Measurements from ENCODE around the gene BRF1. TPM values are rescaled to one million over a fixed set of nuclear protein-coding genes. Genes with fewer than 3 reads are reported as not detected.
"Not testable (repeated sequence)": the region's sequence is repeated elsewhere in the genome, so short reads cannot be mapped to it uniquely, and the experiment has no call there.

Gene BRF1, protein sequence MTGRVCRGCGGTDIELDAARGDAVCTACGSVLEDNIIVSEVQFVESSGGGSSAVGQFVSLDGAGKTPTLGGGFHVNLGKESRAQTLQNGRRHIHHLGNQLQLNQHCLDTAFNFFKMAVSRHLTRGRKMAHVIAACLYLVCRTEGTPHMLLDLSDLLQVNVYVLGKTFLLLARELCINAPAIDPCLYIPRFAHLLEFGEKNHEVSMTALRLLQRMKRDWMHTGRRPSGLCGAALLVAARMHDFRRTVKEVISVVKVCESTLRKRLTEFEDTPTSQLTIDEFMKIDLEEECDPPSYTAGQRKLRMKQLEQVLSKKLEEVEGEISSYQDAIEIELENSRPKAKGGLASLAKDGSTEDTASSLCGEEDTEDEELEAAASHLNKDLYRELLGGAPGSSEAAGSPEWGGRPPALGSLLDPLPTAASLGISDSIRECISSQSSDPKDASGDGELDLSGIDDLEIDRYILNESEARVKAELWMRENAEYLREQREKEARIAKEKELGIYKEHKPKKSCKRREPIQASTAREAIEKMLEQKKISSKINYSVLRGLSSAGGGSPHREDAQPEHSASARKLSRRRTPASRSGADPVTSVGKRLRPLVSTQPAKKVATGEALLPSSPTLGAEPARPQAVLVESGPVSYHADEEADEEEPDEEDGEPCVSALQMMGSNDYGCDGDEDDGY
- 22.7 and 23.4 TPM in 2 replicates for total RNA-seq (2014; rRNA removed; shearing (Covaris generic))
- 32.9 and 38.9 TPM in 2 replicates for polyA plus RNA-seq (2015; cell fraction: cytosol; rRNA removed)
- 71.9 and 78.8 TPM in 2 replicates for polyA plus RNA-seq (2015; cell fraction: nucleus; rRNA removed)

DNA sequence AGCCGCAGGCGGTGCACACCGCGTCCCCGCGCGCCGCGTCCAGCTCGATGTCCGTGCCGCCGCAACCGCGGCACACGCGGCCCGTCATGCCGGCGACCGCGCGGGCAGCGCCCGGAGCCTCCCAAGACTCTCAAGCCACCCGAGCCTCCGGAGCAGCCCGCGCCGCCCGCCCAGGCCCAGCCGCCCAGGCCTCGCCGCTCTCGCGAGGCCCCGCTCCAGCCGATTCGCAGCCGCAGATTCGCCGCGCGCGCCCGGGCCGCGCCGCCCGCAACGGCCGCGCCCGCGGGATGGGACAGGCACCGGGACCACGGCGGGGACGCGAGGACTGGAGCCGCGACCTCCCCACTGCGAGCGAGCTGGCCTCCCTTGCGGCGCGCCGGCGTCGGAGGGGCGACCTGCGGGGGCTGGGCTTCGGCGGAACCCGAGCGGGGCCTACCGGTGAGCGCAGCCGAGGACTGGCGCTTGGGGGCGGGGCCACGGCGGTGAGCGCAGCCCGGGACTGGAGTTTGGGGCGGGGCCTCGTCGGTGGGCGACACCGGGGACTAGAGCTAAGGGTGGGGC lies at the start of gene BRF1:
BRF1 (minus strand) TSS at position 460 of the 561 bp plus-strand sequence; CDS start at position 88, 372 bp downstream.
- in situ Hi-C loops (cut with HindIII; ENCODE audit: low pct_unique_long_range_greater_than_20kb, low sequenced_read_pairs): no loop called here

DNA sequence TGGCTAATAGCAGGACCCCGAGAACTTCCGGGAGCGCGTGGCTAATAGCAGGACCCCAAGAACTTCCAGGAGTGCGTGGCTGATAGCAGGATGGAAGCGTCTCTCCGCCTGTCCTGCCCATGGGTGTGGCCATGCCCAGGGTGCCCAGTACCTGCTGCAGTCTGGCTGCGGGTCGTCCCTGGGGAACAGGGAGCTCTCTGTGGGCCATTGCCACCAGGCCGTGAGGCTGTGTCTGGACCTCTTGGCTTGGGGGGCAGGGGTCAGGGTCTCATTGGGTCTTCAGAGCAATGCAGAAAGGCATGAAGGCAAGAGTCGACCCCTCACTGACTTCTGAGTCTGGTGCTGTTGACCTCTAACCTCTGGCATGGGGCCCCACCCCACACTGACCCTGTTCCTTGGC lies 49.2 kb upstream of the BRF1 start:
- in situ Hi-C loops (cut with HindIII; ENCODE audit: low pct_unique_long_range_greater_than_20kb, low sequenced_read_pairs): no loop called here
- no peak for DNase-seq (ENCODE audit: low read depth, low spot score)

More for the DNA sequence above, at the start of gene BRF1:
- peak; percentile 92 for DNase-seq (ENCODE audit: low read depth, low spot score)

DNA sequence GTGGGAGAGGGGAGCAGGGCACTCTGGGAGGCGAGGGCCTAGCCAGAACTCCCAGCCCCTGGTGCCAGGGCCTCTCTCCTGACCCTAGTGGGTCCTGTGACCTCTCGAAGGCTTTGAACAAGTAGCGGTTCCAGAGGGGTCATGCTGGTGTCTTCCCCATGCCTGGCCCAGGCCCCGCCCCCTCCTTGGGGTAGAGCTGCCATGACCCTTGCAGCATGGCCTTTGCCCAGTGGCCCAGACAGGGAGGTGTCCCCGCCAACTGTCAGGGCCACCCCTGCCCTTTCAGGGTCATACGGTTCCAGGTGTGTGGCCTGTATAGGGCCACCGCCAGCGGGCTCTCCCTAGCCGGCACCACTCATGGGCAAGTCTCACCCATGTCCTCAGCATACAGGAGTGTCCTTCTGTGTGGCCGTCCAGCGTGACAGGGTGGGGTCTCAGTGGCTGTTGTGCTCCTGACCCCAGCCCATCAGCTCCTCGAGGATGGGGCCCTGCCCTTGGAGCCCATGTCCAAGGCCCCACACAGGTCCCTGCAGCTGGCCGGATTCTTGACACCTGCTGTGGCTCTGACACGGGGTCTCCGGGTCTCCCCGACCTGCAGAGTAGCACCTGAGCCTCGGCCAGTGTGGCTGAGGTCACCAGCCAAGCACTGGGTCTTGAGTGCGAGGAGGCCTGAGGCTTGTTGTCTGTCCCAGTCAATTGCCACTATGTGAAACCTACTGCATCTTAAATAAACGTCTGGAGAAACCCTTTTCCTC lies 48.3 kb upstream of the BRF1 start:
- in situ Hi-C loops (cut with HindIII; ENCODE audit: low pct_unique_long_range_greater_than_20kb, low sequenced_read_pairs): no loop called here
- no peak for DNase-seq (ENCODE audit: low read depth, low spot score)

DNA sequence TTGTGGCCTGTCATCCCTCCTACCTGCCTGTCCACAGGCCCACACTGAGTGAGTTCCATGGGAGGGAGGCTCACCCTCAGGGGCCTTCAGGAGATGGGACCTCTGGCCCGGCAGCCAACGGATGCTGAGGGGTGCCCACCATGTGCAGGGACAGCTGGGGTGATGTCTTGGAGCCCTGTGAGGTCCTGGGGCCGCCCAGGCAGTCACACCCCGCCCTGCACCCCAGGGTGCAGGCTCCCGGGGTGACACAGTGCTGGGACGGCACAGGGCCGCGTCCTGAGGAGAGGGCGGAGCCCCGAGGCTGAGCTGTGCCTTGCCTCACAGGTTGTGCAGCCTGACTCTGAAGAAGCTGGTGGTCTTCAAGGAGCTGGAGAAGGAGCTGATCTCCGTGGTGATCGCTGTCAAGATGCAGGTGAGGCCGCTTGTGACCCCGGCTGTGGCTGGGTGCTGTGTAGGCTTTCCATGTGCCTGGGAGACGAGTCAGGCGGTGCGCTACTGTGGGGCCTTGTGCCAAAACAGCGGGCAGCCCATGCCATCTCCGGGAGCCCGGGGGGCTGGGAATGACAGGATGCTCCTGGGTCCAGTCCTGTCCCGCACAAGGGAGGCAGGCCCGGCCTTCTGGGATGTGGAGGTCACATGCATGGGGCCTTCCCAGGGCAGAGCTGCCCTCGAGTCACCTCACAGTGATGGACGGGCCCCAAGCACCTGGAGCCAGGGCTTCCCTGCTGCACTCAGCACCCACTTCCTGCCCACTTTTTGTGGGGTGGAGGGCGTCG lies 47.6 kb upstream of the BRF1 start:
- no peak for DNase-seq (ENCODE audit: low read depth, low spot score)
- in situ Hi-C loops (cut with HindIII; ENCODE audit: low pct_unique_long_range_greater_than_20kb, low sequenced_read_pairs): no loop called here

DNA sequence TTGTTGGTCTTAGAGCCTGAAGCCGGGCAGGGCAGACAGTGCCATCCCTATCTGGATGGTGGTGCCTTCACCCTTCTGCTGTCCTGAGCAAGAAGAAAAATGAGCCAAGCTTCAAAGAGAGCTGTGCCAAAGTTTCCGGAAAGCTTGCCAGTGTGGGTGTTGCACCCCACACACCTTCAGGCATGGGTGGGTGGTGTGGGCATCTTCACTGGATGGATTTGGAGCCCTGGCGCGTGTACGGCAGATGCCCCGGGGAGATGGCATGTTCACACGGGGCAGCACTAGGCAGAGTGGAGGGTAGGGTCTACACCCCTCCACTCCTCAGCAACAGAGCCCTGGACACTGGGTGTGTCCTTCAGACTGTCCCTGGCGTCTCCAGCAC lies 46.8 kb upstream of the BRF1 start:
- in situ Hi-C loops (cut with HindIII; ENCODE audit: low pct_unique_long_range_greater_than_20kb, low sequenced_read_pairs): no loop called here
- DNase-seq (ENCODE audit: low read depth, low spot score): no peak

DNA sequence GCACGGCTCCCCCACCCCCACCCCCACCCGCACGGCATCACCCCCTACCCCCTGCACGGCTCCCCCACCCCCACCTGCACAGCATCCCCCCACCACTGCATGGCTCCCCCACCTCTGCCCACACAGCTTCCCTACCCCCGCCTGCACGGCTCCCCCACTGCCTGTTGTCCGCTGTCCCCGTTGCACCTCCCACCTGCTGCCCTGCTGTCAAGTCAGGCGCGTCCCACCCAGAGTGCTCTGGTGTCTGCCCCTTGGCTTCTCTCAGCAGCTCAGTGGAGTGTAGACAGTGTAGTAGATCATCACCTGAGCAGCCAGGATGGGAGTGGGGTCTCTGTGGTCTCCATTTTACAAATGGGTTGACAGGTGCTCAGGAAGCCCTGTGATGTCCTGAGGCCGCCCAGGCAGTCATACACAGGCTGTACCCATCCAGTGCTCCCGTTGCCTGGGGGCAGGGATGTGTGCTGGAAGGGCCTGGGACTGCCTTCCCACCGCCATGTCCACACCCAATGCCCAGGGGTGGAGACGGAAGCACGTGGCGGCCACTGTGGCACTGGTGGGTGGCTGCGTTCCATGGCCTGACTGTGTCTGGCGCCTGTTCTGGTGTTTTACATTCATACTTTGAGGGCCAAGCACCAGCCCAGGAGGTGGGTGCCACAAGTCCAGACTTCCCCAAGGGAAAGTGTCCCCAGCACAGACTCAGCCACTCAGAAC lies 46.2 kb upstream of the BRF1 start:
- no peak for DNase-seq (ENCODE audit: low read depth, low spot score)
- in situ Hi-C loops (cut with HindIII; ENCODE audit: low pct_unique_long_range_greater_than_20kb, low sequenced_read_pairs): no loop called here

DNA sequence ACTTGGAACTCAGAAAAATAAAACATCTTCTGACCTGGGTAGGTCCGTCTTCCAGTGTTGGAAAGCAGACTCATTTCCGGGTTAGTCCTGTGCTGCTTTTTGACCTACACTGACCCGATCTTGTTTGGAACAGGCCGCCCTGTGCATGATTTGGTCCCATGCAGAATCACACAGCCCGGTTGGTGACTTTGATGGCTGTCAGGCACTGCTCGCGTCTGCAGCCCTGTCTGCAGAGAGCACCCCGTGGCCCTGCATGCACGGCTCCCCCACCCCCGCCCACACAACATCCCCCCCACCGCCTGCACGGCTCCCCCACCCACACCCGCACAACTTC lies 45.4 kb upstream of the BRF1 start:
- in situ Hi-C loops (cut with HindIII; ENCODE audit: low pct_unique_long_range_greater_than_20kb, low sequenced_read_pairs): no loop called here
- DNase-seq (ENCODE audit: low read depth, low spot score): no peak

DNA sequence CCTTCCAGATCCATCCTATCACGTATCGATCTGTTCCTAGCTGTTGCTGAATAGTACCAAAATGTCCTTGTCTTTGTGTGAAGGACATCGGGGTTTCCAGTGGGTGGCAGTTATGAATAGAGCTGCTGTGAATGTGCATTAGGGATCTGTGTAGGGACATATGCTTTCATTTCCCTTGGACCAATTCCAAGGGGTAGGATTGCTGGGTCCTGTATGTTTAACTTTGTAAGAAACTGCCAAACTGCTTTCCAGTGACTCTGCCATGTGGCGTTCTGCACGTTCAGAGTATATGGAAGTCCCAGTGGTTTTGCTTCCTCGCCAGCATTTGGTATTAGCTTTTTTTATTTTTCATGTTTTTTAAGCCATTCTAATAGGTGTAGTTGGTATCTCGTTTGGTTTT lies 42.4 kb upstream of the BRF1 start:
- in situ Hi-C loops (cut with HindIII; ENCODE audit: low pct_unique_long_range_greater_than_20kb, low sequenced_read_pairs): no loop called here

DNA sequence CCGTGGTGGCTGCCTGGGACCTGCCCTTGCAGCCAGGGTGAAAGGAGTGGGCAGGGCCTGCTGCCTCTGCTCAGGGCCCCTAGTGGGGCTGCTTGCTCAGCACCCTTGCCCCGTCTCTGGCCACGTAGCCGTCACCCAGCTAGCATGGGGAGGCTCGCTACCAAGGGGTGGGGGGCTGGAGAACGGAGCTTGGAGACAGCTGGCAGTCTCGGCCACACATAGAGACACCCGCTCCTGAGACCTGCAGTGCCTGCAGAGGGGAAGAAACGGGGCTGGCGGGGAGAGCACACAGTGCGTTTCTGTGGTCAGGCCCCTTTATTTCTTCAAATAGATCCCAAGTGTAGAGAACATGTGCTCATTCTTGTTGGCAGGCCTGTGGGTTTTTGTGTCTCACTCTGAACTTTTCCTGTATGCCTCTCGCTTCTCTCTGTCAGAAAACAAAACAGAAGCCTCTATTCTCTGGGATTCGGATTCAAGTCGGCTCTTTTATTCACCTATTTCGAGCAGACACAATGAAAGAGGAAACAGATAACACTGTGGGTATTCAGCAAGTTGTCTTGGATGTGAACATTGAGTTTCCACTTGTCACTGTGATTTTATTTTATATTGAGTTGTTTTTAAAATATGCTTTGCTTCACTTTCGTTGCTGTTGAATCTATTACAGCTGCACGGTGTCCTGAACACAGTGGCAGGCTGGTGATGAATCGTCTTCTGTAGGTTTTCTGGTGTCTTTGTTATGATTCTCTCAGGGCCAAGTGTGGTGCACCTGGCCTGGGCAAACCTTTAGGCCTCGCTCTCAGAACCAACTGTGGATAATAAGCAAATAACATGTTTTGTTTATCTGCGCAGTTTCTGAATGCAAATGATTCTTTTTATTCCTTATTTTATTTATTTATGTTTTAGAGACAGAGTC lies 40.3 kb upstream of the BRF1 start:
- DNase-seq (ENCODE audit: low read depth, low spot score): peak; percentile 33

More for the DNA sequence above, 42.4 kb upstream of the BRF1 start:
- DNase-seq (ENCODE audit: low read depth, low spot score): no peak

DNA sequence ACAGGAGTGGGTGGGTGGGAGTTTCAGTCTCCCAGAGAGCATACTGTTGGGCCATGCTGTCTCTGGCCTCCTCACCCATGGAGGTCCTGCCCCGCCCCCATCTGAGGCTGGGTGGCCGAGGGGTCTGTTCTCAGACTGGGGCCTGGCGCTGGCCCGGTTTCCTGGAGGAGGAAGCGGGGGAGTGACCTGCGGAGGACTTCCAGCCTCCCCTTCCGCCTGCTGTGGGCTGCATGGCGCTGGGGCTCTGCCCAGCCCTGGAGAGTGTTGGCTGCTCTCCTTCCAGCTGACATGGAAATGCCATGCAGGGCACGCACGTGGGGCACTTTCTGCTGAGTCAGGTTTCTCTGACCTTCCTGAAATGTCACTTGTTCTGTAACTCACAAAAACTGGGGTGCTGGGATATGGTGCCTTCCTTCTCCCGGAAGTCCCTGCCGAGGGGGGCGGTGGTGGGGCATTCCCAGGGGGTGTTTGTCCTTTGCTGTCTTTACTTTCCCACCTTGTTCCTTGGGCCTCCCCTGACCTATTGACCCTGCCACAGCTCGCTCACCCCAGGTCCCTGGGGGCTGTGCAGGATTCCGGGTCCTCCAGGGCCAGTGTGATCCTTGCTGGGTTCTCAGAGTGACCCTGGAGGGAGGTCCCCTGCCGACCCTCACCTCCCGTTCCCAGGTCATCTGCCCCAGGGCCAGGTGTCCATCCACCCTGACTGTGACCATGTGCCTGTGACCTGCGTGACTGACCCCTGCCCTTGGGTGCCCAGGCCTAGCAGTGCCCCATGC lies 37.4 kb upstream of the BRF1 start:
- in situ Hi-C loops (cut with HindIII; ENCODE audit: low pct_unique_long_range_greater_than_20kb, low sequenced_read_pairs): no loop called here
- DNase-seq (ENCODE audit: low read depth, low spot score): no peak

More for the DNA sequence above, 40.3 kb upstream of the BRF1 start:
- in situ Hi-C loops (cut with HindIII; ENCODE audit: low pct_unique_long_range_greater_than_20kb, low sequenced_read_pairs): no loop called here

DNA sequence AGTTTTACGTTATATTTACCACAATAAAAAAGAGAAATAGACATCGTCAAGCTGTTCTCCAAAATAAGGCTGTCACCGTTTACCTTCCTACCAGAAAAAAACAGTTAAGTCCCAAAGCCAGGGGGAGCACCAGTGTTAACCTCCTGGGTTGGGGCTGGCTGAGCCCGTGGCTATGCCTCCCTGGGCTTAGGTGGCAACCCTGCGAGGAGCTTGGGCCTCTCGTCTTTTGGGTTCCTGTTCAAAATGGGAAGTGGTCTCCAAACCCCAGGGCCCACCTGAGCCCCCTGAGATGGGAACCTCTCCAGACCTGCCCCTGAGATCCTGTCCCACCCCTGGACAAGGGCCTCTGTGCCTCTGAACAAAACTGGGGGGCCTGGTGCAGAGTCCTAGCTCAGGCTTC lies 36.6 kb upstream of the BRF1 start:
- in situ Hi-C loops (cut with HindIII; ENCODE audit: low pct_unique_long_range_greater_than_20kb, low sequenced_read_pairs): no loop called here
- no peak for DNase-seq (ENCODE audit: low read depth, low spot score)

DNA sequence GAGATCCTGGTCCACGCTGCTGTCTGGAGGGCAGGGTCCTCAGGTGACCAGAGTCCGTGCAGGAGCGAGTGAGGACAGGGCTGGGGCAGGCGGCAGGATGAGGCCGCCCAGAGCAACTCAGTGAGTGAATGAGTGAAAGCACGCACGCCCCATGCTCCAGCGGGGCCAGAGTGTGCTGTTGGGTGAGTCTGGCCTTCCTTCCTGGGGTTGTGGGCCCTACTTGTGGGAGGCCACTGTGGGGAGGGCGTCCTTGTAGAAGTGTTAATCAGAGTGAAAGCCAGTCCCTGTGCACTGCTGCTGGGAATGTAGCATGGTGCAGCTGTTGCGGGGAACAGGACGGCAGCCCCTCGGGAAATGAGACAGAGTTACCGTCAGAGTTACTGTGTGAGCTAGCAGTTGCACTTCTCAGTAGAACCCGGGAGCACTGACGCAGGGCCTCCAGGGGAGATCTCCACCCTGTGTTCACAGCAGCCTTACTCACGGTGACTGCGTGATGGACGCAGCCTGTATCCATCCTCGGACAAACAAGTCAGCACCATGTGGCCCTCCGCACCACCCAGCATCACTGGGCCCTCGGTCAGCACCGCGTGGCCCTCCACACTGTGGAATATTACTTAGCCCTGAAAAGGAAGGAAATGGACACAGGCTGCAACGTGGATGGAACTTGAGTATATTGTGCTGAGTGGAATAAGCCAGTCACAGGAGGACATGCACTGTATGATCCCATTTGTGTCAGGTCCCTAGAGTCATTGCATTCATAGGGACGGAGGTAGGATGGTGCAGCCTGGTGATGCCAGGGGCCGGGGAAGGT lies 35.9 kb upstream of the BRF1 start:
- in situ Hi-C loops (cut with HindIII; ENCODE audit: low pct_unique_long_range_greater_than_20kb, low sequenced_read_pairs): no loop called here
- DNase-seq (ENCODE audit: low read depth, low spot score): no peak

DNA sequence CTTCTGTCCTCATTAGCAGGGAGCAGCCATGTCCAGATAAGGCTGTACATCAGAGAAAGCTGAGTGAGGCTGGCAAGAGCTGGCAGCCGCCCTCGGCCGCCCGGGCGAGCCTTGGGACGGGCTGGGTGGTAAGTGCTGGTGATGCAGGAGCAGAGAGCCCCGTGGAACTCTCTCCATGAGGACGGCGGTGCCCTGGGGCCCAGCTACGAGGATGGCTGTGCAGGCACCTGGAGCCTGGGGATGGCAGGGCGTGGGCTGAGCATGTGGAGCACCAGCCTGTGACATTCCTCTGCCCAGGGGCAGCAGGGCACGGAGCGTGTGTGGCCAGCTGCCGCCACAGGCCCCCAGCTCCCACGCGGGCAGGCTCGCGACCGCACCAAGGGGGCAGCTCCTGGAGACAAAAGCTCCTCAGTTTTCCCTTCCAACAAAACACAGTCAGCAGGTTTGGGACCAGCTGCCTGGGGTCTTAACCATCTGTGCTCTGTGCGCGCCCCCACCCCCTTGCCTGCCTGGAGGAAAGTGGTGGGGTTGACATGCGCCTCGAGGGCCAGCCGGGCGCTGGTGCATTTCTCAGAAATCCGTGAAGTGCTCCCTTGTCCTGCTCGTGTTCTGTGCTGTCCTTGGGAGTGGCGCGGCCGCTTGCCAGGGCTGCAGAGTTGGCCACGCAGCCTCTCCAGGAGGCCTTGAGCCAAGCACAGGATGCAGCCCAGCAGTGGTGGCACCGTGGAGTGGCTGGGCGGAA lies 35.1 kb upstream of the BRF1 start:
- no peak for DNase-seq (ENCODE audit: low read depth, low spot score)
- in situ Hi-C loops (cut with HindIII; ENCODE audit: low pct_unique_long_range_greater_than_20kb, low sequenced_read_pairs): no loop called here

DNA sequence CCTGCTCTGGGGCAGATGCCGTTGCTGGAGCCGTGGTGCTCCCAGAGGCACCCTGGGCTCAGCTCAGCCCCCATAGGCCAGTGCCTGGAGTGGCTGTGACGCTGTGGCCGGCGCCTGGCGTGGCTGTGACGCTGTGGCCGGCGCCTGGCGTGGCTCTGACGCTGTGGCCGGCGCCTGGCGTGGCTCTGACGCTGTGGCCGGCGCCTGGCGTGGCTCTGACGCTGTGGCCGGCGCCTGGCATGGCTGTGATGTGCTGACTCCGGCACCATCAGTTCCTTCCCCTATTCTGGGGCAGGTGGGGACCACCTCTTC lies 34.4 kb upstream of the BRF1 start:
- in situ Hi-C loops (cut with HindIII; ENCODE audit: low pct_unique_long_range_greater_than_20kb, low sequenced_read_pairs); DNase-seq (ENCODE audit: low read depth, low spot score): not testable (repeated sequence)
